Left renal cortex interstitium (tissue), 4 donors: ENCODE measurements around the gene WDR1. TPM values are rescaled to one million over a fixed set of nuclear protein-coding genes. Genes with fewer than 3 reads are reported as not detected.

Experiments
- DNase-seq, 4 donors: peaks; one replicate each; pipeline ENCODE4 v3.0.0-alpha.2; 2013; ENCODE audit warnings: low read depth in 4 of 4, low spot score in 2 of 4, missing footprints in 1 of 4
- polyA plus RNA-seq, 4 donors: library from polyadenylated mRNA; unstranded; fragments of 120-200 nt; gene quantifications; one replicate each; pipeline ENCODE4 v1.2.1, GENCODE V29; 2013; ENCODE audit not compliant: insufficient read length in 4 of 4

WDR1 gene
- polyA plus RNA-seq, 4 donors, result 151 to 225 (median 187) TPM

DNA sequence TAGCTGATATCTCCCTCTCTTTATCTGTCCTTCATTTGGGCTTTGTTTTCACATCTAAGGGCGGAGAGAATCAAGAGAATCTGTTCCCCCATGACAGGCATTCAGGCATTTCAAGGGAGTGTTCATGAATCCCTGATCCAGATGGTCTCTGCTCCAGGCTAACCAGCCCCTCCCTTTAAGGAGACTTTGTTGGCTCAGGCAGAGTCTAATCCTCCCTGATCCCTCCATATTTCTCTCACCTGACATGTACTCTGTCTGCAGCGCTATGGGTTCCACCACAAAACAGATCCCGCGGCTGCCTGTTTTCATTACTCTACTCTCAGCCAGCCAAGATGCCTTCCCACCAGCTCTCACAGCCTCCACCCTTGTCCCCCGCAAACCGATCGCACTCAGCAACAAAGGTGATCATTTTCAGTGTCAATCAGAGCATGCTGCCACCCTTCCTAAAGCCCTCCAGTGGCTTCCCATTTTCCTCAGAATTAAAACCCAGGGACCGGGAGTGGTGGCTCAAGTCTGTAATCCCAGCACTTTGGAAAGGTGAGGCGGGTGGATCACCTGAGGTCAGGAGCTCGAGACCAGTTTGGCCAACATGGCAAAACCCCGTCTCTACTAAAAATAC, 65.0 kb downstream of the WDR1 start:
- no peak for DNase-seq

- no peak for DNase-seq
Measured at GRCh38 chr4:10050721-10051120, 65.9 kb downstream of the WDR1 start.

DNA sequence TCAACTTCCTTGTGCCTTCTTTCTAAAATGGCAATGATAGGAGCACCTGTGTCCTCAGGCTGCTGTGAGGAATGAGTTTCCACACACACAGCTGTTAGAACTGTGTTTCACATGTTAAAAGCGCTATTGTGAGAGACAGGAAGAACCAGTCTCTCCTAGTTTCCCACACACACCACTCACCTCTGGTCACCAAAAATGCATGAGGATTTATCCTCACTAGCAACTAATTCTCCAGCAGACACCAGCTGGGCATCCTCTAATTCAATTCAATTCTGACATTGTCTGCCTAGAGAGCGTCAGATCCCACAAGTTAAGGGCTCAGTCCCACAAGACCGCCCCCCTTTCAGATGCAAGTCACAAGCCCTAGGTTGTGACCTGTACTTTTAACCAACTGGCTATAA, 66.3 kb downstream of the WDR1 start:
- DNase-seq, result no peak

GRCh38 chr4:10048941-10049697, 67.5 kb downstream of the WDR1 start:
- DNase-seq, result no peak

DNA sequence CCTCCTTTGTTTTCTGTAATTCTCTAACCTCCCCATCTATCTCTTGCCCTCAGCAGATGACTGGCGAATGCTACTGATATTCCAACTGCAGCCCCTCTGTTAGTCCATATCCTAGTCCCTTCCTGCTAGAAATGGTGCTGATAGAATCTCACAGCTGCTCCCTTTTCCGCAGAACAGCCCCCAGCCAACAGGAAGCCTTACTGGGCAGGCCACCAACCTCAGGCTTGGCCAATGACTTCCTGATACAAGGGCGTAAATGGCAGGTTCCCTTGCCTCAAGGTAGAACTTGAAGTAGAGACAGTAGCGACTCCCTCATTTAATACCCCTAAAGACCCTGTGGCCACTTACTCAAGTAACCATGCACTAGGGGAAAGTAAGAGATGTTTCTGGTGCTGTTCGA, 68.6 kb downstream of the WDR1 start:
- no peak for DNase-seq

DNA sequence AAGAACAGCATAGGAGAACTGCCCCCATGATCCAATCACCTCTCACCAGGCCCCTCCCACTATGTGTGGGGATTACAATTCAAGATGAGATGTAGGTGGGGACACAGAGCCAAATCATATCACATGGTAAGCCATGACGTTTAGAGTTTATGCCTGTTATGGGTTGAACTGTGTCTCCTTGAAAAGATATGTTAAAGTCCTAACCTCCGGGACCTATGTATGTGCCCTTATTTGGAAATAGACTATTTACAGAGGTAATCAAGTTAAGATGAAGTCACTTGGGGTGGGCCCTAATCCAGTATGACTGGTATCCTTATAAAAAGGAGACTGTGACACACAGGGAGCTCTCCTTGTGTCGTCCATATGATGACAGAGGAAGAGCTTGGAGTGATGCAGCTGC, 70.1 kb downstream of the WDR1 start:
- DNase-seq, result no peak

GRCh38 chr4:10045481-10045880, 71.1 kb downstream of the WDR1 start:
- DNase-seq, result no peak

DNA sequence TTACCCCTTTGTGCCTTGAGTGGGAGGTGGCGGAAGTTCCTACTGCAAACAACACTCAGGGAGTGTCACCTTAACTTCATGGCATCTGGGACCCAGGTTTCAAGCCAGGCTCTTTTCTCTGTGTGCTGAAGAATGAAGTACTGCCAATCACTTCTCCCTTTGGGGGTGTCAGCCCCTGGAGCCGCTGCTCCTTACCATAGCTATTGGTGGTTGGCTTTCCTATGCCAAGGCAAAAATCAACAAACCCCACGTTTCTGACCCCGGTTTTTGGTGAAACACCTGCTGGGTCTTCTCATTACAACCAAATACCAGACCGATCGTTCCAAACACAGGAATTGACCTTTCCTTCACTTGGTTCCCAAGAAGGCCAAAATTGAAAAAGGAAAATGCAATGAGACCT, 75.6 kb downstream of the WDR1 start:
- DNase-seq, result no peak

GRCh38 chr4:10040049-10040892, 76.3 kb downstream of the WDR1 start:
- no peak for DNase-seq

GRCh38 chr4:10036807-10037342, 79.7 kb downstream of the WDR1 start:
- DNase-seq, result no peak

DNA sequence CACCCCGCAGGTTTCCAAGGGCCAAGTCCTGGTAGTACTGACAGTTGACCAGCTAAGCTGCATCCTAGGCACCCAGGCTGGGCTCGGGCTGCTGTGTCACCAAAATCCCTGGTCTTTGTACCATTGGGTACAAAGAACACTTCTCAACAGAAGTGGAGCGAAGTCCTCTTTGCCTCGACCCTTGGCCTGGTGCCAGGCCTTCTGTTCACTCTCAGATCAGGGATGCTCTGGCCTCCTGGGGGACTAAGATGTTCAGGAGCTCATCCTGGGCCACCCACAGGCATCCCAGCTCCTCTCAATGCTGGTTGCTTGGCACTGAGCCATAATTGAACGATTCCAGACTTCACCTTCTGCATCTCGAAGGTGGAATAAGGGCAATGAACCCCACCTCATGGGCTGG, 81.5 kb downstream of the WDR1 start:
- DNase-seq, result no peak

- DNase-seq, result no peak
Measured at GRCh38 chr4:10034612-10035104, 81.9 kb downstream of the WDR1 start.

- DNase-seq, result no peak
Measured at GRCh38 chr4:10034136-10034535, 82.5 kb downstream of the WDR1 start.

- no peak for DNase-seq
Measured at GRCh38 chr4:10033191-10033881, 83.3 kb downstream of the WDR1 start.

- no peak for DNase-seq
Measured at GRCh38 chr4:10032625-10033024, 84.0 kb downstream of the WDR1 start.

DNA sequence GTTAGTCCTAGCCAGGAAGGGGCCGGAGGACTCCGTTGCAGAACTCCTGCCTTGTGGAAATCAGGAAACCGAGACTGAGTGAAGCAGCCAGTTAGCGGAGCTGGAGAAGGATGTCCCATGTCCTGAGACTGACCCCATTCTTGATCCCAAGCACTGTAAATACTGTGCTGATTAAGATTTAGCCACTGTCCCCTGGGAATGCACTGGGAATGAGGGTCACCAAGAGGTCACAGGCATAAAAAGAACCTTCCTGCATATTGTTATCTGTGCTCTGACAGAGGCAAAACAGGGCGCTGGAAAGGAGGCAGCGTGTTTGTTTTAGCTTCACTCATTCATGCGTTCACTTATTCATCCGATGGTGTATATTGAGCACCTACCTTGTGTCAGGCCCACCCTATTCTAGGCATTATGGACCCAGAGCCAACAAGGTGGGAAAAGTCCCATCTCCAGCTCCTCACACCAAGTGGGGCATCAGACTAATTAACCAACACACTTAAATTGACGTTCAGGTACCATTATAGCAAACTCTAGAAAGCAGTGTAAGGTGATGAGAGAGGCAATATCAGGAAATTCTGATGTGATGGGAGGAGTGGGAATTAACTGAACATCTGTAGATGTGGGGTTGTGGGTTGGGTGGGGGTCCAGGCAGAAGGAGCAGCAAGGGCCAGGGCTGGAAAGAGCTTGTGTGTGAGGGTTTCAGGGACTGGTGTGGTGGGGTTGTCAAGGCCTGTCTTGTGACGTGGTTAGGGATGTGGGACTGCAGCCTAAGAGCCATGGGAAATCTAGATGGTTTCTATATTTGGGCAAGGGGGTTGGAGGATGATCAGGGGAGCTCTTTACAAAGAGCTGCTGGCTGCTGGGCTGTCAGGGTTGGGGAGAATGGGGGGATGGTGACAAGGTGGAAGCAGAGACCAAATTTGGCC, 84.7 kb downstream of the WDR1 start:
- no peak for DNase-seq

- no peak for DNase-seq
Measured at GRCh38 chr4:10030972-10031667, 85.5 kb downstream of the WDR1 start.

GRCh38 chr4:10029403-10029802, 87.2 kb downstream of the WDR1 start:
- DNase-seq, result no peak

DNA sequence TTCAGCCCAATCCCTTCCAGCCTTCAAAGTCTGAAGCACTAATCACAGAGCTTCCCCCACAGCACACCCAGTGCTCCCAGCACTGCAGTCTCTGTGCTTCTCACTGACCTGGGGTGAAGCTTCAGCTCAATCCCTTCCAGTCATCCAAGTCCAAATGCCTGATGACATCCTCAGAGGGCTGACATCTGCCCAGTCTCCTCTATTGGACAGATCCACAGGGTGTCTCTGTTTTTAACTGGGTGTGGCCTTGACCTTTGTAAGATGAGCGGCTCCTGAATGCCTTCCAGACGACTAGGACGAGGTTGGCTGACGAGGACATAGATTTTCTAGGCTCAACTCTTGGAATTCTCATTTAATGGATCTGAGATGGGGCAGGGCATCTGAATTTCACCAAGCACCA, 87.7 kb downstream of the WDR1 start:
- no peak for DNase-seq
